KMS-11 (cell line): ENCODE data around the gene KIAA0825.

ENCODE experiments used
- H2AFZ ChIP-seq: fragments of 200-600 bp; sonication (generic); 2 replicates; pipeline ENCODE4 v1.6.1; 2016; ENCODE audit warnings: antibody characterized with exemption, mixed run types, low read depth
- H3K27ac ChIP-seq: fragments of 200-600 bp; sonication (generic); 2 replicates; pipeline ENCODE4 v1.6.1; 2016; ENCODE audit warnings: mild to moderate bottlenecking, mixed run types
- H3K27me3 ChIP-seq: fragments of 200-600 bp; sonication (generic); 2 replicates; pipeline ENCODE4 v1.6.1; 2017; ENCODE audit warnings: mild to moderate bottlenecking, low read depth, mixed run types, moderate library complexity; ENCODE audit not compliant: insufficient read depth
- H3K36me3 ChIP-seq: fragments of 200-600 bp; sonication (generic); 2 replicates; pipeline ENCODE4 v1.6.1; 2017; ENCODE audit warnings: mild to moderate bottlenecking, mixed run types; ENCODE audit not compliant: insufficient read depth
- H3K4me1 ChIP-seq: fragments of 200-600 bp; sonication (generic); 2 replicates; pipeline ENCODE4 v1.6.1; 2016; ENCODE audit warnings: mild to moderate bottlenecking, low read depth, mixed run types; ENCODE audit not compliant: poor library complexity, severe bottlenecking
- H3K4me2 ChIP-seq: fragments of 200-600 bp; sonication (generic); 2 replicates; pipeline ENCODE4 v1.7.0; 2016; ENCODE audit warnings: mild to moderate bottlenecking, mixed run types
- H3K4me3 ChIP-seq: fragments of 200-600 bp; sonication (generic); IDR thresholded peaks from 2 replicates; pipeline ENCODE4 v1.6.1; 2017; ENCODE audit warnings: low read depth, low read length, mixed read lengths; ENCODE audit not compliant: insufficient read depth
- H3K79me2 ChIP-seq: fragments of 200-600 bp; sonication (generic); 2 replicates; pipeline ENCODE4 v1.6.1; 2016; ENCODE audit warnings: low read depth, mixed run types; ENCODE audit not compliant: insufficient read depth
- H3K9ac ChIP-seq: fragments of 200-600 bp; sonication (generic); 2 replicates; pipeline ENCODE4 v1.6.1; 2016; ENCODE audit warnings: mild to moderate bottlenecking, mixed run types
- H4K20me1 ChIP-seq: fragments of 200-600 bp; sonication (generic); 2 replicates; pipeline ENCODE4 v1.6.1; 2016; ENCODE audit warnings: mild to moderate bottlenecking, mixed run types; ENCODE audit not compliant: insufficient read depth
- CTCF ChIP-seq: fragments of 200-600 bp; sonication (generic); conservative IDR thresholded peaks from 2 replicates; pipeline ENCODE4 v1.6.1; 2017; ENCODE audit warnings: low read depth, mild to moderate bottlenecking, antibody characterized with exemption, low read length, moderate library complexity, mixed read lengths

KIAA0825 gene

GRCh38 chr5:94316916-94317838 lies 301.2 kb downstream of the KIAA0825 start:
- Histone ChIP-seq H3K4me2 (no peak overlapping the region), H4K20me1 (no peaks in the 10 kb centered on the region), H3K9ac (no peak overlapping the region), H3K36me3 (no peaks in the 10 kb centered on the region), H3K4me3 (no peak overlapping the region), H3K79me2 (no peaks in the 10 kb centered on the region), H2AFZ (no peak overlapping the region), H3K4me1 (no peaks in the 10 kb centered on the region), H3K27me3 (no peaks in the 10 kb centered on the region), H3K27ac (no peak overlapping the region)
- TF ChIP-seq CTCF: no peak

GRCh38 chr5:94314460-94315131 lies 303.8 kb downstream of the KIAA0825 start:
- no peaks in the 10 kb centered on the region for H4K20me1 ChIP-seq
- H3K4me1 ChIP-seq: no peaks in the 10 kb centered on the region
- H3K36me3 ChIP-seq: no peaks in the 10 kb centered on the region
- no peaks in the 10 kb centered on the region for H3K79me2 ChIP-seq
- no peak overlapping the region for H3K9ac ChIP-seq
- no peak for TF ChIP-seq CTCF
- no peak overlapping the region for H2AFZ ChIP-seq
- H3K27ac ChIP-seq: no peak overlapping the region
- H3K27me3 ChIP-seq: no peaks in the 10 kb centered on the region
- no peak overlapping the region for H3K4me2 ChIP-seq
- no peak overlapping the region for H3K4me3 ChIP-seq

- no peaks in the 10 kb centered on the region for H4K20me1 ChIP-seq
- no peak overlapping the region for H3K27ac ChIP-seq
- H3K9ac ChIP-seq: no peak overlapping the region
- no peak overlapping the region for H3K4me3 ChIP-seq
- H3K36me3 ChIP-seq: no peaks in the 10 kb centered on the region
- no peaks in the 10 kb centered on the region for H3K79me2 ChIP-seq
- TF ChIP-seq CTCF: no peak
- H3K4me1 ChIP-seq: no peaks in the 10 kb centered on the region
- no peaks in the 10 kb centered on the region for H3K27me3 ChIP-seq
- no peak overlapping the region for H3K4me2 ChIP-seq
- no peak overlapping the region for H2AFZ ChIP-seq
These were observed 304.7 kb downstream of the KIAA0825 start for GRCh38 chr5:94313696-94314095.

GRCh38 chr5:94313188-94313587 lies 305.2 kb downstream of the KIAA0825 start:
- H3K27ac ChIP-seq: no peak overlapping the region
- no peaks in the 10 kb centered on the region for H3K4me1 ChIP-seq
- no peaks in the 10 kb centered on the region for H3K27me3 ChIP-seq
- H3K4me2 ChIP-seq: no peak overlapping the region
- H4K20me1 ChIP-seq: no peaks in the 10 kb centered on the region
- H3K4me3 ChIP-seq: no peak overlapping the region
- no peak for TF ChIP-seq CTCF
- no peak overlapping the region for H2AFZ ChIP-seq
- no peaks in the 10 kb centered on the region for H3K36me3 ChIP-seq
- no peak overlapping the region for H3K9ac ChIP-seq
- H3K79me2 ChIP-seq: no peaks in the 10 kb centered on the region
